Activated naive CD4-positive, alpha-beta T cell treated with anti-CD3 and anti-CD28 coated beads, Interleukin-2, amount 10 ng/mL, durations not matched to agents 7 days and 5 days (primary cell): ENCODE results near the gene ANXA3.

Experiments
- CTCF ChIA-PET: fragments of 350-600 bp; sonication (Branson Sonifier 250); formaldehyde crosslinking; loops from one replicate; lab custom pipeline; 2021; ENCODE audit warnings: antibody characterized with exemption; lab: Charles Lee
- DNase-seq: peaks from one replicate; pipeline ENCODE4 v3.0.0-alpha.2; 2020
- H3K27ac Mint-ChIP-seq: one replicate; pipeline ENCODE4 v1.8.0; 2021; ENCODE audit warnings: mild to moderate bottlenecking, moderate library complexity, mixed read lengths
- H3K27me3 Mint-ChIP-seq: one replicate; pipeline ENCODE4 v1.8.0; 2021; ENCODE audit warnings: mild to moderate bottlenecking, mixed read lengths
- H3K36me3 Mint-ChIP-seq: one replicate; pipeline ENCODE4 v1.8.0; 2021; ENCODE audit warnings: mixed read lengths
- H3K4me1 Mint-ChIP-seq: one replicate; pipeline ENCODE4 v1.8.0; 2021; ENCODE audit warnings: mixed read lengths
- H3K4me3 Mint-ChIP-seq: one replicate; pipeline ENCODE4 v1.8.0; 2021; ENCODE audit warnings: mild to moderate bottlenecking, moderate library complexity, mixed read lengths
- H3K9me3 Mint-ChIP-seq: one replicate; pipeline ENCODE4 v1.8.0; 2021; ENCODE audit warnings: mixed read lengths

ANXA3 gene

DNA sequence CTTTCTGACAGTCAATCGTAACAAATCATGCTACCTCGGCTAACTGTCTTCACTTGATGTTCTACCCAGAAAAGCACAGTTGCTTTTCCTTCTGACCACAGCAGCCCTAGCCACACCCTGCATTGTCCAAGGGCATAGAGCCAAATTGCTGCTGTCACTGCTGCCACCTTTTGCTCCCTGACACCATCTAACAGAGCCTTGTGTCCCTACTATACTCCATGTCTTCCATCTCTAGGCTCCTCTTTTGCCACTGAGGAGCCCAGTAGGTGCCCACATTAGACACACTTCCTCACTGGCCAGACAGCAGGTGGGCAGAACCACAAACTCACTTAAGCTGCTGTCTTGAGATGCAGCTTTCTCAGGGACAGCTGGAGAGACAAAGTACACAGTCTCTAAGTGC is 91.4 kb downstream of the ANXA3 start:
- Mint-ChIP-seq H3K27ac (no peak overlapping the region), H3K4me3 (no peak overlapping the region)
- CTCF ChIA-PET, result interaction anchor here (1.7 kb wide), 1 partner anchor 30 kb away, joined by 4 read pairs; no protein-coding TSS in a partner anchor

GRCh38 chr4:78644063-78644691 is 92.6 kb downstream of the ANXA3 start:
- no peak for DNase-seq
- peaks cover 42% of the 10 kb centered on the region for H3K4me1 Mint-ChIP-seq
- no peak overlapping the region for H3K27ac Mint-ChIP-seq
- H3K4me3 Mint-ChIP-seq, result no peak overlapping the region
- no peaks in the 10 kb centered on the region for H3K27me3 Mint-ChIP-seq
- no peaks in the 10 kb centered on the region for H3K36me3 Mint-ChIP-seq
- H3K9me3 Mint-ChIP-seq, result no peaks in the 10 kb centered on the region
- CTCF ChIA-PET, result interaction anchor here (0.6 to 1.9 kb wide), 14 partner anchors 8 to 225 kb away, joined by 3 to 8 read pairs (median 4); no protein-coding TSS in a partner anchor

More for the DNA sequence above, 91.4 kb downstream of the ANXA3 start:
- Mint-ChIP-seq H3K36me3 (no peaks in the 10 kb centered on the region), H3K4me1 (peaks cover 54% of the 10 kb centered on the region), H3K27me3 (no peaks in the 10 kb centered on the region), H3K9me3 (no peaks in the 10 kb centered on the region)
- DNase-seq, result no peak

GRCh38 chr4:78644744-78645330 is 93.3 kb downstream of the ANXA3 start:
- Mint-ChIP-seq H3K27me3 (no peaks in the 10 kb centered on the region), H3K27ac (no peak overlapping the region), H3K9me3 (no peaks in the 10 kb centered on the region), H3K4me1 (peaks cover 37% of the 10 kb centered on the region), H3K36me3 (no peaks in the 10 kb centered on the region), H3K4me3 (no peak overlapping the region)
- peak; percentile 66 for DNase-seq
- CTCF ChIA-PET, result interaction anchor here (0.6 to 1.9 kb wide), 14 partner anchors 9 to 224 kb away, joined by 3 to 8 read pairs (median 4); no protein-coding TSS in a partner anchor

DNA sequence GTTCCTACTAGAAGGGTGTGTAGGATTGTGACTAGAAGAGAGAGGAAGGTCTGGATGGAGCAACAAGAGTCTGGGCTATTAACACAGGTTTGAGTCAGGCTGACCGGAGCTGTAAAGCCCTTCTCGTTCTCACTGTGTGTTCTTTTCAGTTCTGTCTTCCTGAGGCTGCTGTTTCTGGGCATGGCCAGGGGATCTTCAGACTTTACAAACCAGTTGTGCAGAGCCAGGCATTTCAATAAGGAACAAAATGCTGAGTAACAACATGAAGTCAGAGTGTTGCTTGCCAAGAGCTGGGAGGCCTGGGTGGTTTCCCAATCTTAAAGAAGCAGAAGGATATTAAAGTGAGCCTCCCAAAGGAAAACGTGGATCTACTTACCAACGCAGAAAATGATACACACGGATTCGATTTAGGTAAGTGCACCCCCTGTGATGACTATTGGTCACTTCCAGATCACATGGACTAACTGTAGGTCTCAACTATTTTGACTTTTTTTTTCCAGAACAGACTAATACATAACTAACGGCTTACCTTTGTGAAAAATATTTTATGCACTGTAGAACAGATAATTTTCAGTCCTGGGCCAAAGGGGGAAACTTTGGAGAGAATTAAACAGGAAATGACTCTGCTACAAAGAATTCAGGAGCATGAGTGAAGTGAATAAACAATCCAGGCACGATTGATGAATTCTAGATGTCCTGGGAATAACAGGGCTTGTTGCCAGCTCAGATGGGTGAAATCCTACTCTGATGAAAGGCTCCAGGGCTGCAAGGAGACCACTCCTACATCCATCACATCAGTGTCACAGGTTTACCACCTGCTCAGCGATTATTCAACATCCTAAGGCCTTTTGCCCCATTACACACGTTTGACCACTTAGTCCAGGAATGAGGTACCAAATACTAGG is 94.5 kb downstream of the ANXA3 start:
- CTCF ChIA-PET, result interaction anchor here (1.1 to 1.9 kb wide), 5 partner anchors 13 to 22 kb away, joined by 3 to 8 read pairs (median 3); no protein-coding TSS in a partner anchor
- no peaks in the 10 kb centered on the region for H3K9me3 Mint-ChIP-seq
- peaks cover 30% of the 10 kb centered on the region for H3K4me1 Mint-ChIP-seq
- H3K36me3 Mint-ChIP-seq, result no peaks in the 10 kb centered on the region
- H3K27ac Mint-ChIP-seq, result no peak overlapping the region
- H3K27me3 Mint-ChIP-seq, result no peaks in the 10 kb centered on the region
- DNase-seq, result no peak
- no peak overlapping the region for H3K4me3 Mint-ChIP-seq

GRCh38 chr4:78647272-78647671 is 95.7 kb downstream of the ANXA3 start:
- Mint-ChIP-seq H3K4me3 (no peak overlapping the region), H3K27ac (no peak overlapping the region), H3K4me1 (peaks cover 21% of the 10 kb centered on the region), H3K36me3 (no peaks in the 10 kb centered on the region), H3K27me3 (no peaks in the 10 kb centered on the region), H3K9me3 (no peaks in the 10 kb centered on the region)
- CTCF ChIA-PET, result interaction anchor here (0.6 kb wide), 1 partner anchor 34 kb away, joined by 3 read pairs; no protein-coding TSS in a partner anchor
- DNase-seq, result no peak

DNA sequence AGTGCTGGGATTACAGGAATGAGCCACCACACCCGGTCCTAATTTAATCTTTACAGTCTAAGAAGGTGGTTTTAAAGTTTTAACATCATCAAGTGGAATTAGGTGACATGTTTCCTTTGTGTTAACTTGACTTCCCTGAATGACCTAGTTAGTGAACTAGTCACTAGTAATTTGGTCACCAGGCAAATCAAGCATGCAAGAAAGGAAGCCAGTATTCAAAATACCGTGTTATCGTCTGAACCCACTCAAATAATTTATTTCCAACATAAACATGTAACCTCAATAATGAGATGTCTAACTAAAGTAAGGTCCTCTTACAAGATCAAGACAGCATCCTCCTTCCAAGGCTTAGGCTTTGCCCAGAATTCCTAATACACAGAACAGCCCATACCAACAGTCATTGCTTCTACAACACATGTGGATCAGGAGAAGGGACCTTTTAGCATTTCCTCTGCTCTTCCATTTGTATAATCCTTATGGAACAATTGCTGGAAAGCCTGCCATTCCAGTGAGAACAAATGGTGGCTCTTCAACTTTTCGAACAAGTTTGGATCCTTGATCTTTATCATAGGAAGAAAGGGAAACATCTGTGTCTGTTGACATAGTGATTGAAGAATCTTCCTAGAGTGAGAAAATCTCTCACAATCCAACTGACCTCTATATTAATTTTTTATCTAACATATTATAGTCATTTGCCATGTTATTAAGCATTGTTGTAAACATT is 97.2 kb downstream of the ANXA3 start:
- peaks cover 11% of the 10 kb centered on the region for H3K4me1 Mint-ChIP-seq
- H3K9me3 Mint-ChIP-seq, result no peaks in the 10 kb centered on the region
- DNase-seq, result no peak
- no peaks in the 10 kb centered on the region for H3K36me3 Mint-ChIP-seq
- H3K27me3 Mint-ChIP-seq, result no peaks in the 10 kb centered on the region
- H3K4me3 Mint-ChIP-seq, result no peak overlapping the region
- H3K27ac Mint-ChIP-seq, result no peak overlapping the region
- CTCF ChIA-PET, result no interaction called here

DNA sequence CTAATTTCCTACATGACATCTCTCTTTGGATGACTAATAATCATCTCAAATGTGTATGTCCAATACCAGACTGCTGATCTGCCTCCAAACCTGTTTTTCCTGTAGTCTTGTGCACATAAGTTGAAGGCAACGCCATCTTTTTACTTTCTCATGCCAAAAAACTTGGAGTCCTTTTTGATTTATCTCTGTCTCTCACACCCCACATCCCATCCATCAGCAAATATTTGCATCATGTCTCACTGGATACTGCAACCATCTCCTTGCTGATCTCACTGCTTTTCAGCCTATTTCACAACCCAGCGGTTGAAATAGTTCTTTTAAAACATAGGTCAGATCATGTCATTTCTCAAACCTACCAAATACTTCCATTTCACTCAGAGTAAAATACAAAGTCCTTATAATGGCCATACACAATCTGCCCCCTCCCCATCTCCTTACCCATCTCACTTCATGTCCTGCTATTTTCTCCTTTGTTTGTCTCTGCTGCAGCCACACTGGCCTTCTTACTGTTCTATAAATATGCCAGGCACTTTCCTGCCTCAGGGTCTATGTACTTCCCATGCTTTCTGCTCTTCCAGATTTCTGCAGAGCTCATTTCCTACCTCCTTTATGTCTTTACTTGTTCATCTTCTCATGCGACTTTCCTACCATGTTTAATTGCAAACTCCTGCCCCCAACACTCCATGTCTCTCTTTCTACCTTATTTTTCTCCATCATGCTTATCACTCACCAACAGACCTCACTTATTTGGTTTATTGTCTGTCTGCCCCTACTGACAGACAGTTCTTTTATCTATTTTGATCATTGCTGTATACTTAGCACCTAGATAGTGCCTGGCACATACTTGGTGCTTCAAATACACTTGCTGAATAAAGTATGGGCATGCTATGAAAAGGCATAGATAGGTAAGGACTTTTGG is 98.8 kb downstream of the ANXA3 start:
- Mint-ChIP-seq H3K27me3 (no peaks in the 10 kb centered on the region), H3K4me1 (peaks cover 7% of the 10 kb centered on the region), H3K9me3 (no peaks in the 10 kb centered on the region), H3K4me3 (no peak overlapping the region), H3K27ac (no peak overlapping the region), H3K36me3 (no peaks in the 10 kb centered on the region)
- CTCF ChIA-PET, result no interaction called here
- DNase-seq, result no peak

DNA sequence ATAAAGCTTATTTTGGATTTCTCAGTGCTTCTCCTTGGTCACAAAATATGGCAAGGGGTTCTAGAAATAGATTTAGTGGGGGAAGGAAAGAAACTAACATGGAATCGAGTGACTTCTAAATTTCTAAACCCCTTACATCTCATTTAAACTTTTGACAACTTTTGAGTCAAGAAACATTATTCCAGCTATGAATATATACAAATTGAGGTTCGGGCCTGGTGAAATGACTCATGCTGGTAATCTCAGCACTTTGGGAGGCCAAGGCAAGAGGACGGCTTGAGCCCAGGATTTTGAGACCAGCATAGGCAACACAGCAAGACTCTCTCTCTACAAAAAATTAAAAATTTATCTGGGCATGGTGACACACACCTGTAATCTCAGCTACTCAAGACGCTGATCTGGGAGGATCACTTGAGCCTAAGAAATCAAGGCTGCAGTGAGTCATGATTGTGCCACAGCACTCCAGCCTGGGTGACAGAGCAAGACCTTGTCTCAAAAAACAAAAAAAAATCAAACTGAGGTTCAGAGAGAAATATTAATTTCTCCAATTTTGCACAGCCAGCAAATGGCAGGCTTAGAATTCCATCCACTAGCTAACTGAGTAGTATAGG is 99.8 kb downstream of the ANXA3 start:
- H3K27ac Mint-ChIP-seq, result no peak overlapping the region
- H3K9me3 Mint-ChIP-seq, result no peaks in the 10 kb centered on the region
- H3K4me1 Mint-ChIP-seq, result peaks cover 12% of the 10 kb centered on the region
- H3K27me3 Mint-ChIP-seq, result no peaks in the 10 kb centered on the region
- DNase-seq, result no peak
- no peak overlapping the region for H3K4me3 Mint-ChIP-seq
- H3K36me3 Mint-ChIP-seq, result no peaks in the 10 kb centered on the region
- CTCF ChIA-PET, result no interaction called here

DNA sequence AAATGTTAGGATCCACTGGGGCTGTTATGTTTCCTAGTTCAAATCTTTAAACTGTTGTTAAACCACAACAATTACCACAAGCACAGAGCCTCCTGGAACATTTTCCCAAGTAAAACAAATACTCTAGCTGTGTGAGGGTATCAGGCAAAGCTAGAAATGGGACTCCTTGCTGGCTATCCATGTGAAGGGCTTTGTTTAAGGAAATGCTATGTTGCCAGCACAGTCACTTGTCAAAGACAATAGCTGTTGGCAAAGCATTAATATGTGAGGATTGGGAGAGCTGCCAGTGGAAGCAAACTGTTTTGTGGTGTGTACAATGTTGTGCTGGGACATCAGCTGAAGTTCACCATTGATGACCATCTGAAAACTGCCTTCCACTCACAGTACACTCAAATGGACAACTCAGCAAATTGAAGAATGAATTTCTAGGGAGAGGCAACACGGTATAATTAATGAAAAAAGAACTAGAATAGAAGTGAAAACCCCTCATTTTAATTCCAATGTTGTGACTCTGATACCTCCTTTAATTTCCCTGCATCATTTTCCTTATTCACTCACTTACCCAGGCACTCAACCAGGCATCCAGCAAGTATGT is 100.8 kb downstream of the ANXA3 start:
- Mint-ChIP-seq H3K36me3 (no peaks in the 10 kb centered on the region), H3K9me3 (no peaks in the 10 kb centered on the region), H3K27ac (no peak overlapping the region), H3K4me1 (peaks cover 23% of the 10 kb centered on the region), H3K4me3 (no peak overlapping the region), H3K27me3 (no peaks in the 10 kb centered on the region)
- DNase-seq, result no peak
- CTCF ChIA-PET, result interaction anchor here (1.0 kb wide), 1 partner anchor 10 kb away, joined by 3 read pairs; no protein-coding TSS in a partner anchor

DNA sequence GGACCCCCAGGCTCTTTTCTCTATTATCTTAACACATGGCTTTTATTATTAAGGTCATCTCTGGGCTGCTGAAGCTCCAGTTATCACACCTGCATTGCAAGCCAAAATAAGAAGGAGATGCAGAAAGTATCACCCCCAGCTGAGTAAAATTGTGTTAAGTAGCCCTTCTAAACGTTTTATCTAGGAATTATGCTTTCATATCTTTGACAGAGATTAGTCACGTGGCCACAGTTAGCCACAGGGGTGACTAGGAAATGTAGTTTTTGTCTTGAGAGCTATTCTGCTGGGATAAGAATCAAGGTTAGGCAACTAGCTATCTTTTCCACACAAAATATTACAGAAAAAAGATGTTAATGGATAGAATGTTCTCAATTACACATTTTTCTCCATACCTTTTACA is 102.1 kb downstream of the ANXA3 start:
- Mint-ChIP-seq H3K4me3 (no peak overlapping the region), H3K27me3 (no peaks in the 10 kb centered on the region), H3K4me1 (peaks cover 32% of the 10 kb centered on the region), H3K36me3 (no peaks in the 10 kb centered on the region), H3K9me3 (no peaks in the 10 kb centered on the region), H3K27ac (no peak overlapping the region)
- CTCF ChIA-PET, result interaction anchor here (0.6 to 1.0 kb wide), 4 partner anchors 8 to 213 kb away, joined by 3 to 4 read pairs (median 4); no protein-coding TSS in a partner anchor
- DNase-seq, result no peak

DNA sequence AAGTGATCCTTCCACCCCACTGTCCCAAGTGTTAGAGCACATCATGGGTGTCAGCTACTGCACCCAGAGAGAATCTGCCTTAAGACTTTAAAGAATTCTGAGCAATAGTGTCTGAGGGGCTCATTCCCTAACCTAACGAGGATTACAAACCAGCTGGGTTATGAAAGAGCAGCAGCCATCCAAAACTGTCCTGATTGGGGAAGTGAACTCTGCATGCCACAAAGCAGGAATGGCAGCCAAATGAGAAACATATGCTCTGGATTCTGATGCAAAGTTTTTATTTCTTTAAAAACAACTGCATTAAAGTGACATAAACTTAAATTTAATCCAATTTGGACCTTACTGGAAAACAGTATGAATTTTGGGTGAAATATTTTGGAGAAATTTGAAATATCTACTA is 103.2 kb downstream of the ANXA3 start:
- H3K4me3 Mint-ChIP-seq, result no peak overlapping the region
- CTCF ChIA-PET, result interaction anchor here (1.2 kb wide), 1 partner anchor 10 kb away, joined by 4 read pairs; no protein-coding TSS in a partner anchor
- H3K27ac Mint-ChIP-seq, result no peak overlapping the region

GRCh38 chr4:78656968-78657445 is 105.4 kb downstream of the ANXA3 start:
- Mint-ChIP-seq H3K4me3 (peak overlapping the region; percentile 54), H3K27ac (peak overlapping the region; percentile 85), H3K4me1 (peaks cover 55% of the 10 kb centered on the region), H3K9me3 (no peaks in the 10 kb centered on the region), H3K36me3 (no peaks in the 10 kb centered on the region), H3K27me3 (no peaks in the 10 kb centered on the region)
- DNase-seq, result peak; percentile 49
- CTCF ChIA-PET, result interaction anchor here (0.8 to 1.1 kb wide), 2 partner anchors 13 to 44 kb away, joined by 3 to 4 read pairs; no protein-coding TSS in a partner anchor

More for the DNA sequence above, 103.2 kb downstream of the ANXA3 start:
- H3K36me3 Mint-ChIP-seq, result no peaks in the 10 kb centered on the region
- H3K27me3 Mint-ChIP-seq, result no peaks in the 10 kb centered on the region
- no peak for DNase-seq
- no peaks in the 10 kb centered on the region for H3K9me3 Mint-ChIP-seq
- H3K4me1 Mint-ChIP-seq, result peaks cover 44% of the 10 kb centered on the region
